ENCODE results near the gene LENG8.
"Not testable (repeated sequence)": the region's sequence is repeated elsewhere in the genome, so short reads cannot be mapped to it uniquely, and the experiment has no call there.

The LENG8 gene

DNA sequence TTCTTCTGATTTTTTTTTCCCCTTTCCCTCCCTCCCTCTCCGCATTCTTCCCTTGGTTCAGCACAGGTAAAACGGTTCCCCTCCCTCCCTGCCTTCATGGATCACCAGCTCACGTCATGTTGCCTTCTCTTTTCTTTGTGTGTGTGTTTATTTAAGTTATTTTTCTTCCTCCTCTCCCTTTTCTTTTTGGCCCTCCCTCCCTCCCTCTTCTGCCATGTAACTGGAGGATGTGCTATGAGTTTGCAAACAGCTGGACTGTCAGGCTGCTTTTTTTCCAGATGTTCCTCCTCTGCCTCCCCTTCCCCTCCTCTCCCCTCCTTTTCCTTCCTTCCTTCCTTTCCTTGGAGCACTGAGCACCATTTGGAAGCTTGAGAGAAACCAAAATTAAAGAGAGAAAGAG is 12.6 kb downstream of the LENG8 start:
- DNase-seq (ENCODE audit: low spot score): no peak

DNA sequence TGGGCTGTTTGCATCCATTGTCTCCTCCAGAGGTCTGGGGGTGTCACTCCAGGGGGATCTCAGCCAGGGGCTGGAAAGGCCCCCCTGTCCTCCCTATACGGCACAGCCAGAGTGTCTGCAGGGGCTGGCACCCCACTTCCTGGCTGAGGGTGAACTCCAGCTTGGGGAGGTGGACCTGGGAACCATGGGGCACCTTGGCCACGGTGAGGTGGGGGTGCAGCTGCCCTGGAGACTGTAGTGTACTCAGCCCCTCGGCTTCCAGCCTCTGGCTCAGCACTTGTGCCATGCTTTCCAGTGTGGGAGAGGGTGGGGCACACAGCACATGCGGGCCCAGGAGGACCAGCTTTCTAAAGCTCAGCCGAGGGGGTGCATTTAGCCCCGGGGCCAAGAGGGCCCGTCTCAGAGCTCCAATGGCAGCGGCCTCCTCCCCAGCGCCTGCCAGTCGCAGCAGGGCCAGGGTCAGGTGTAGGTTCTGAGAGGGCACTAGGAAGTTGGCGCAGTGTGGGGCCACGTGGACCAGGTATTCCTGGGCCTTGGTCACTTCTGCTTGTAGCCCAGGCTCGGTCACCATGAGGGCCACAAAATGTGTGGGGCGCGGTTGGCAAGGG is 13.2 kb downstream of the LENG8 start:
- no peak for DNase-seq (ENCODE audit: low spot score)

- DNase-seq (ENCODE audit: low spot score): no peak
Measured at GRCh38 chr19:54462655-54463530, 13.9 kb downstream of the LENG8 start.

GRCh38 chr19:54463531-54464043 is 14.6 kb downstream of the LENG8 start, which contains the start of gene LENG9:
Gene LENG9, minus strand, starts transcription at chr19:54463778. Its CDS starts 252 bp downstream, at chr19:54463526.
- DNase-seq (ENCODE audit: low spot score): peak; percentile 96

DNA sequence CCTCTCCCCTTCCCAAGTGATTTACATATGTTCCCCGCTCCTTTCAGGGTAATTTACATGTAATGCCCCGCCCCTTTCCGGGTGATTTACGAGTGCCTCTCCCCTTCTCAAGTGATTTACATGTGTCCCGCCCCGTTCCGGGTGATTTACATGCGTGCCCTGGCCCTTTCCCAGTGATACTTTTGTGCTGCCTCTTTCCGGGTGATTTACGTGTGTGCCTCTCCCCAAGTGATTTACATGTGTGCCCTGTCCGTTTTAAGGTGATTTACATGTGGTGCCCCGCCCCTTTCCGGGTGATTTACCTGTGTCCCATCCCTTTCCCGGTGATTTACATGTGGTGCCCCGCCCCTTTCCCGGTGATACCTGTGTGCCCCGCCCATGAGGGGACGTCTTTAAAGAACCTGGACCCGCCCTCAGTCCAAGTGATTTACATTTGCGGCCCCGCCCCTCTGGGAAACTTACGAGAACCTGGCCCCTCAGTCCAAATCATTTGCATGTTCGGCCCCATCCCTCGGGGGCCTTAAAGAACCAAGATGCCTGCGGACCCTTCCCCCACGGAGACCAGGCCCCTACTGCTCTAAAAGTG is 15.1 kb downstream of the LENG8 start:
- DNase-seq (ENCODE audit: low spot score): no peak

GRCh38 chr19:54464630-54465425 is 15.8 kb downstream of the LENG8 start:
- peak; percentile 80 for DNase-seq (ENCODE audit: low spot score)

GRCh38 chr19:54465426-54466109 is 16.6 kb downstream of the LENG8 start:
- no peak for DNase-seq (ENCODE audit: low spot score)

- not testable (repeated sequence) for DNase-seq (ENCODE audit: low spot score)
Measured at GRCh38 chr19:54466110-54466480, 17.1 kb downstream of the LENG8 start.

- DNase-seq (ENCODE audit: low spot score): no peak
Measured at GRCh38 chr19:54469496-54469934, 20.5 kb downstream of the LENG8 start.

GRCh38 chr19:54470276-54470887 is 21.4 kb downstream of the LENG8 start:
- no peak for DNase-seq (ENCODE audit: low spot score)

DNA sequence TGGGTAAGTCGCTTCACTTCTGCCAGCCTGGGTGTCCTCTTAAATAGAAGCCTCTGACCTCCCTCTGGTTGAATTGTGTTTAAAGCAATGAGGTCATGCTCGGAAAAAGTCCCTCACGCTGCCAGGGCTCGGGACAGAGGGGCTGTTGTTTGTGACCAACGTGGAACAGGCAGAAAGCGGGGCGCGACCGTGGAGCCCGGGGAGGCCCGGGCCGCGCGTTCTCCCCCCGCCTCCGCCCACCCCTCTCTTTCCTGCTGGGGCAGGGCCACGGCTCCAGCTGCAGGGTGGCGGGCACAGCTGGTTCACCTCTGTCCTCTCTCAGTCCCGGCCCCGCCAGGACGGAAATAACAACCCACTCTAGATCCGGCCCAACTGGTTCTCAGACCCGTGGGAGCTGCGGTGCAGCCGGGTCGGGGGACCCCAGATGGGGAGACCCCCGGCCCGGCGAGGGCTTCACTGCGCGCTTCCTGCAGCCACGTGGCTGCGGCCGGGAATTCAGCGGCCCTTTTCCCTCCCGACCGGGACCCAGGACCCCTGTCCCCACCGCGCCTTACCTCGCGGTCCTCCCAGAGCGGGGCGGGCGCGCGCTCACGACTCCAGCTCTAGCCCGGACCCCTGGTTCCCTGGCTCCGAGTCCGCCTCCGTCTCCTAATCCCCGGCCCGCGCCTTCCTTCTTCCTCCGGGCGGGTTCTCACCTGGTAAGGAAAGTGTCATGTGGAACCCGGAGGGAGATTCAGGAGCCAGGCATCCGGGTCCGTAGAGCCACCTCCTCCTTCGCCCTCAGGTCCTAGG is 22.2 kb downstream of the LENG8 start:
- peak; percentile 56 for DNase-seq (ENCODE audit: low spot score)

DNA sequence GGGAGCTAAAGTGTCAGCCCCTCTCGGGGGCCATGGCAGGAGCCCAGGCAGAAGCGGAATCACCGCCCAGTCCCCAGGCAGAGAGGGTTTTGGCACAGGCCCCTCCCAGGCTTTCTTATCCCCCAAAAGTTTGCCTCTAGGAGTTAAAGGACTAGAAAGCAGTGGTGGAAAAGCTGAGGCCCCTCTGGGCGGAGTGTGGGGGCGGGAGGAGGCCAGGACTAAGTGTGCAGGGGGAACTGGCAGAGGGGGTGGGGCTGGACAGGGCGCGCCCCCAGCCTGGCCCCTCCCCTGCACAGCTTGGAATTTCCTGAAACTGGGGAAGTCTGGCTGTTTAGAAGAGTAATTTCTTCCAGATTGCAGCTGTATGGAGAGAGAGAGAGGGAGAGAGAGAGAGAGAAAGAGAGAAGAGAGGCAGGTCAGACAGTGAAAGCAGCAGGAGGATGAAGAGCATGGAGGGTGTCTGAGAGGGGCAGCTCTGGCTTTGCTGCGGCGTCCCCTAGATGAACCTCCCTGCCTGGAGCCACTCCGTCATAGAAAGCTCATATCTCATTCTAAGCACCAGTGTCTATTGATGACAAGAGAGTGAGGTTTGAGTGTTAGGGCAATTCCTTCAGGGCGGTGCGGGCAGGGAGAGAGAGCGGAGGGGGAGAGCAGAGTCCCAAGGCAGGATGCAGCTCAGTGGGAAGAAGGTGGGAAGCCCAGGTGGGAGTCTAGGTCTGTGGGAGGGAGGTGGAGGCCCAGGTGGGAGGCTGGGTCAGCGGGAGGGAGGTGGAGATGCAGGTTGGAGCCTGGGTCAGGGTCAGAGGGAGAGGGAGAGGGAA is 24.3 kb downstream of the LENG8 start, which contains the start of gene CDC42EP5:
Gene CDC42EP5 (minus strand): TSS at position 226 of the 821 bp plus-strand sequence. CDS start 7,749 bp downstream, outside the sequence.
- no peak for DNase-seq (ENCODE audit: low spot score)

GRCh38 chr19:54473892-54474372 is 24.9 kb downstream of the LENG8 start:
- DNase-seq (ENCODE audit: low spot score): no peak

GRCh38 chr19:54475706-54476105 is 26.7 kb downstream of the LENG8 start:
- no peak for DNase-seq (ENCODE audit: low spot score)

GRCh38 chr19:54477650-54478049 is 28.7 kb downstream of the LENG8 start:
- no peak for DNase-seq (ENCODE audit: low spot score)

DNA sequence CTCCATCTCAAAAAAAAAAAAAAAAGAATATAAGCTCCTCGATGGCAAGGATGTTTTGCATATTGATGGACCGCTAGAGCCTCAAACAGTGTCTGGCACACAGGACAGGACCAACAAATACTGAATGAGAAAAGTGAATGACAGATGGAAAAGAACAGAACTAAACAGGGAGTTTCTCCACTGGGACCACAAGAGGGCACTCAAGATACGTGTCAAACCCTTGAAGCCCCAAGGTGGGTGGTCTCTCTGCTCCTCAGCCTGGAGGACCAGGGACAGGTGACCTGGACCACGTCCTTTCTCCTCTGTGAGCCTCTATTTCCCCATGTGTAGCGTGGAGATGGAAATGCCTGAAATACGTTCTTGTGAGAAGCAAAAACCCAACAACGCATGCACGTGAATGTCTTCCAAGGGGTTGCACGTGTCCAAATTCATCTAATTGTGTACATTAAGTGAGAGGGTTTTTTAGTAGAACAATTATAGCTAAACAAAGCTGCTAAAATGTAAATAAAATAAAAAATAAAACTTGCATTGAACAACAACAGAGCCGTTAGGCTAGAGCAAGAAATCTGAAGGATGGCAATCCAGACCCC is 29.8 kb downstream of the LENG8 start:
- DNase-seq (ENCODE audit: low spot score): no peak

DNA sequence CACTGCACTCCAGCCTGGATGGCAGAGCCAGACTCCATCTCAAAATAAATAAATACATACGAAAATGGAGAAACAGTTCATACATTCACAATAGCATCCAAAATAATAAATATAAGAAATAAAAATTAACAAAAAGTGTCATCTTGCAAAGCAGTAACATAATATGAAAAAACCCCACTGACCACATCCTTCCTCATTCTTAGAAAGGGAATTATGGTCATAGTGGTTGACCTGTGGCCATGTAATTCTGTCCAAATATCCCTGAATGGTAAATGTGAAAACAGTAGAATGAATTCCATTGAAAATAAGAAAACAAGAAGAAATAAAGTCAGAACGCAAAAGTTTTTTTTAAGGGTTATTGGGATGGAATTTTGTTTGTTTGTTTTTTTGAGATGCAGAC is 31.1 kb downstream of the LENG8 start:
- DNase-seq (ENCODE audit: low spot score): no peak

DNA sequence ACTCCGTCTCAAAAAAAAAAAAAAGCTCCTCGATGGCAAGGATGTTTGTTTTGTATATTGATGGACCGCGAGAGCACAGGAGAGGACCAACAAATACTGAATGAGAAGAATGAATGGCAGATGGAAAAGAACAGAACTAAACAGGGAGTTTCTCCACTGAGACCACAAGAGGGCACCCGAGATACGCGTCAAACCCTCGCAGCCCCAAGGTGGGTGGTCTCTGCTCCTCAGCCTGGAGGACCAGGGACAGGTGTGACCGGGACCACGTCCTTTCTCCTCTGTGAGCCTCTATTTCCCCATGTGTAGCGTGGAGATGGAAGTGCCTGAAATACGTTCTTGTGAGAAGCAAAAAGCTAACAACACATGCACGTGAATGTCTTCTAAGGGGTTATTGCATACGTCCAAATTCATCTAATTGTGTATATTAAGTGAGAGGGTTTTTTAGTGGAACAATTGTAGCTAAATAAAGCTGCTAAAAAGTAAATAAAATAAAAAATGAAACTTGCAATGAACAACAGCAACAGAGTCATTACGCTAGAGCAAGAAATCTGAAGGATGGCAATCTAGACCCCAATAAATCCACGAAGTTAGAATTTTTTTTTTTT is 32.4 kb downstream of the LENG8 start:
- DNase-seq (ENCODE audit: low spot score): no peak

All from putamen (tissue), 1 donor.